GM18508 (cell line): ENCODE results near the gene CD80.

Experiments
- ATAC-seq: cut with Tn5 transposase; IDR thresholded peaks from one replicate; pipeline ENCODE4 v1.9.1; 2021; ENCODE audit warnings: moderate number of reproducible peaks; ENCODE audit not compliant: insufficient read depth, unreplicated experiment

The CD80 gene

DNA sequence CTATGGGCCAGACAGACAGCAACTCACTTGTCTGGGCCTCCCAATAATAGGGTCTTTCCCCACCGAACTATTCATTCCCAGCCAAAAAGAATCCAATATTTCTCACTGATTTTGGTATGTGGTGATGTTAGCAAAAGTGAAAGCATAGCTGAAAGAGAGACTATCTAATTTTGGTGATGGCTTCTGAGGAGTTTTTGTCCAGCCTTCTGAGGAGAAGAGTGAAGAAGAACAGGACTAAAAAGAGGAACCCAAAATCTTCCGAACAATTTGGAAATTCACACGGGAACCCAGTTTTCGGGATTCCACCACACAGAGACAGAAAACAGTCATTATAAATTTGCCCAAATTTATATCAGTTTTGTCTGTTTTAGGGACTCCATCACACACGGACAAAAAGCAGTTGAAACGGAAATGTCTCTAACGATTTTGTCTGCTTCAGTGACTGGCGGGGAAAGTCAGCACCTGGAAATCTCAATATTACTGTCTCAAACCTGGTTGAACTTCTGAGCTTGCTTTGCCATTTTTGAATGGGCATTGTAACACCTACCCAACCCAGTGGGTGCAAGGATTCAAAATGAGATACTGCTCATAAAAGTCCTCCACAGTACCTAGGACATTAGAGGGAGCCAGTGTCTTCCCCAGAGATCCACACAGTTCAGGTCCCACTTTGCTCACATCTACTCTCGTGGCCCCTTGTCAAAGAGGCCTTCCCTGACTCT lies 9.1 kb downstream of the CD80 start:
- peak; percentile 32 for ATAC-seq

DNA sequence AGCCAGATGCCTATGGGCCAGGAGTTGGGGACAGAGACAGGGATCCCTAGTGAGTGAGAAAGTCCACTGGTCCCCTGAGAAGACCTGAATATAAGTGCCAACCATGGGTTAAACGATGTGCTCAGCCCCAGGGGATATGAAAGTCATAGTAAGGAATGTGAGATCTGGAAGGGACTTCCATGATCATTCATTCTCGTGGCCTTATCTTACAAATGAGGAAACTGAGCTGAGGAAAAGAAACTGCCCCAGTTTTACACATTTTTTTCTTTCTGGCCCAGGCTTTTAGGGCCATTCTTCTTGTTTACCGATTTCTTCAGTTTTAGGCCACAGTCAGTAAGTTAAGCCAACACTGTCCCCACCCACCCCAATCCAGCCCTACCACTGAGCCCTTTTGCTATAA lies 11.1 kb downstream of the CD80 start:
- no peak for ATAC-seq

DNA sequence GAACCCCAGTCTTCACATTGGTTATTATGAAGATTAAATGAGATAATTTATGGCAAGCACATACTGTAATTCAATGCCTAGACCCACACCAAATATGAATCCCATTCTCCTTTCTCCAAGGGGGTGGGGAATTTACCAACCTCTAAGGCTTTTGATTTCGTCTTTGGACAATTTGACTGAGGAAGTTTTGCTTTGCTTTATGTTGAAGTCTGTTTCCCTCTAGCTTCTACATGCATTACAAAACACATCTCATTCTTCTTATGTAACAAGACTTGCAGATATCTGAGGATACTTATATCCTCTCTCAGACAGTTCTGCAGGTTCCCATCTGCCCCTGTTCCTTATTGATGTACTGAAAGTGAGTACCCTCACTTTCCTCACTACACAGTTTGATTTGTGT lies 12.2 kb downstream of the CD80 start:
- no peak for ATAC-seq

DNA sequence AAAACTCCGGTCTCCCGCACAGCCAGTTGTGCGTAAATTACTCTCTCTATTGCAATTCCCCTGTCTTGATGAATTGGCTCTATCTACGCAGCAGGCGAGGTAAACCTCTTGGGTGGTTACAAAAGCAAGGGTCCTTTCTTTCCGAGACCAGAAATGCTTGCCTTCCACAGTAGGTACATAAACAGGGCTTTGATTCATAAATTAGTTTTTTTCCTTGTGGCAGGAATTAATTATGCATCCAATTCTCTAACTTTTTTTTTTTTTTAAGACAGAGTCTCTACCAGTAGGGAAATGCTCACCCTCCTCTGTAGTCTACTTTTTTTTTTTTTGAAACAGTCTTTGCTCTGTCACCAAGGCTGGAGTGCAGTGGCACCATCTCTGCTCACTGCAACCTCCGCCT lies 16.3 kb downstream of the CD80 start:
- ATAC-seq = no peak

DNA sequence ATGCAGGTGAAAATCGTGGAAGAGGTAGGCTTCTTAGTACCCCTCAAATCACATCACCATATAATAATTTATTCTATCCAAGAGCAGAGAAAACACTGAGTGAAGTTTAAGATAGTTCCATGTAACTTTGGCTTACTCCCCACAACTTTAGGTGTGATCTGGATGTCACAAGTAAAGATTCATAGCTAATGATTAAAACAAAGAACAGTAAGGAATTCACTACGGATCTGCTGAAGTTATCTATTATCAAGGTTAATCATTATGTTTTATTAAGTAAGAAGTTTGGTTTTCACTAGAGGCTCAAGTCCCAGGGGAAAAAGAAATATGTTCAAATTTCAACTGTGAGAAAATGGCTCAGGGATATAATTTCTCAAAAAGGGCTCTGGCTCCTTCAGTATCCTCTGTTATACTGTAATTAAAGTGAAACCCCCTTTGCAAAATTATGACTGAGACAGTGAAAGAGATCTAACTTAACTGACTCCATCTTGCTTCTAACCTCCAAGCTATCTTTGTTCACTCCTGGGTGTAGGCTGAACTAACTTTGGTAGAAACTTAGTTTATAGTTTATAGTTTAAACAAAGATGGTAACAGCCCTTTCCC lies 17.1 kb downstream of the CD80 start:
- ATAC-seq = no peak

DNA sequence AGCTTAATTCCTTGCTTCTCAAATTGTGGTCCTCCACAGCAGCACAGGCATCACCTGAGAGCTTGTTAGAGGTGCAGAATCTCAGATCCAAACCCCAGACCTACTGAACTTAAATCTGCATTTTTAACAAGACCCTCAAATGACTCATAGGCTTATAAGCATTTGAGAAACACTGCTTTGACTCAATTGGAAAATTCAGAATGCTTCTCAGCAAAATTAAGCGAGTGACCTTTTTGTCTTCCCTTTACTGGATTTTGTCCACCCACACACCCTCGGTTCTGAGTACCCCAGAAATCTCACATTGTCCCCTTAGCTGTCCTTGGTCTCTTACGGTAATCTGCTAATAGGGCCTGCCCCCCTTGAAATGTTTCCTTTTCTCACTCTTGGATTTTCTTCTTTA lies 17.9 kb downstream of the CD80 start:
- ATAC-seq = no peak

DNA sequence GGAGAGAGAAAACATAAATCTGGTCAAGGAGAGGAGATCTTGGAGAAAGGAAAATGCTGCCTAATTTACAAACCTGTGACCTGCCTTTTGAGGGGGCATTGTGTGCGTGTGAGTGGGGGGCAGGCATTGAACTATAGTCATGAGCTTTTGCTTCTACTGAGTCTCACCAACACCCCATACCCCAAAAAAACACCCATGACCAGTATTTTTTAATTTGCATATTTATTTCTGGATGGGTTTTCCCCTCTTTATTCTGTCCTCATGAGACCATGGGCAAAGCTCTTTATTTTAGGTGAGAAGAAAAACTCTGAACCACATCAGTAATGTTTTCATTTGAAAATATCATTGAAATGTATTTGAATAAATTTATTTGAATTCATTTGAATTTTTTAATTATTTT lies 20.6 kb downstream of the CD80 start:
- ATAC-seq = no peak

DNA sequence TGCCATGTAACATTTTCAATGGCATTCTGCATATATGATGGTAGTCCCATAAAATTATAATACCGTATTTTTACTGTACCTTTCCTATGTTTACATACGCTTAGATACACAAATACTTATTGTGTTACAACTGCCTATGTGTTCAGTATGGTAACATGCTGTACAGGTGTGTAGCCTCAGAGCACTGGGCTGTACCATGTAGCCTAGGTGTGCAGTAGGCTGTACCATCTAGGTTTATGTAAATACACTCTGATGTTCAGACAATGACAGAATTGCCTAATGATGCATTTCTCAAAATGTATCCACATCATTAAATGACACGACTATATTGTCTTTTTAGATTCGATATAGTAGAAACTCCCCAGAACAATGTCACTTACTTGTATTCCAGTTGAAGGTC lies 22.7 kb downstream of the CD80 start:
- no peak for ATAC-seq

DNA sequence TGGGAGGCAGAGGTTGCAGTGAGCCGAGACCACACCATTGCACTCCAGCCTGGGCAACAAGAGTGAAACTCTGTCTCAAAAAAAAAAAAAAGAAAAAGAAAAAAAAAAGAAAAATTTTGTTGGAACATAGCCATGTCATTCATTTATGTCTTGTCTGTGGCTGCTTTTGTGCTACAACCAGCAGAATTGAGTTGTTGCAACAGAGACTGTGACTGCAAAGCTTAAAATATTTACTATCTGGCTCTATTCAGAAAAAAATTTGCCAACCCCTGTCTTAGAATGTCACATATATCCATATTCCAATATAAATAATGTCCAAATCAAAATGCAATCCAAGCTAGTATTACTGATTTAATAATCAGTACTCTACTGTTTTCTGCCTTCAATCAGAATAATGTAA lies 25.1 kb downstream of the CD80 start:
- ATAC-seq = no peak

DNA sequence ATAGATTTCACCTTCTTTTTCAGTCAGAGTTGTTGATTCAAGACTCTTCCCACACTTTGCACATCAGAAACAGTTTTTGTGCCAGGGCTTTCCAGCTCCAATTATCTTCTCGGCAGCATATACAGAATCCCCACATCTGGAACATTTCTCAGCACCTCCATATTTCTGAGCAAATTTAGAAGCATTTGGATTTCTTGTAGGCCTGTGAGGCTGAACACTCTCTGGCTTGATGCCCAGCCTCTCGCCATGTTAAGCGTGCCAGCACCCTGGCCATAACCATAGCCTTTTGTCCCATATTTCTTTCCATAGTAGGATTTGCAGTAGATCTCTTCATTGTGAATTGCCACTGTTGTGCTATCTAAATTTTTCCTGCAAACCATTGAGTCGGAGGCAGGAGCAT lies 28.3 kb downstream of the CD80 start:
- ATAC-seq = no peak

DNA sequence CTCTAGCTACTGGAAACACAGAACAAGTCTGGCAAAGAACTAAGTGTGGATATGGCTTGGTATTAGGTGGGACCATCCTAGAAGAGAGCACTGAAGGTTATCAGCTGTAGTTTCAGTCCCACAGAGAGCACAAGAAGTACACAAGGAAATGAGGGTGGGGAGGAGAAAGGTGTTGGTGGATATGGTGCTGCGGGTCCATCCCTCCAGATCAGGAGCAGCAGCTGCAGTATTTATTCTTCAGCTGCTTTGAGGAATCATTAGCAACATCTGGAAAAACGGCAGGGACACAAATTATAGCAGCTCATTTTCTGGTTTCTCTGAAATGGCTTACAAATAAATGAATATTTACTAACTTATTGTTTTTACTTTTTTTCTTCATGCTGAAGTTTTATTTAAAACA lies 29.0 kb downstream of the CD80 start:
- no peak for ATAC-seq

DNA sequence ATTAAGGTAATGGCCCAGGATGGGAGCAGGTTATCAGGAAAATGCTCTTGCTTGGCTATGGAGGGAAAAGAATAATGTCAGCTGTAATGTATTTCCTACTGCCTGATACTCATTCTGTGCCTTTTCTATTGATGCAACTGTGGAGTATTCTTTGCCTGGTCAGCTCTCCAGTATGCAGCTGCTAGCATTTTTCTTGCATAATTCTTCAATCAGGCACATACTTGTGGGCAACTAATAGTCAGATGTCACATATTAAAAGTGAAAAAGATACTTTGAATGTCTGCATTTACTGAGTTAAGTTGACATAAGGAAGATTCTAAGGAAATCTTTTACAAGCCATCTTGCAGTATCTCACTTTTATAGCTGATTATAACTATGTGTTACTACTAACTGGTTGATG lies 29.5 kb downstream of the CD80 start:
- ATAC-seq = no peak

DNA sequence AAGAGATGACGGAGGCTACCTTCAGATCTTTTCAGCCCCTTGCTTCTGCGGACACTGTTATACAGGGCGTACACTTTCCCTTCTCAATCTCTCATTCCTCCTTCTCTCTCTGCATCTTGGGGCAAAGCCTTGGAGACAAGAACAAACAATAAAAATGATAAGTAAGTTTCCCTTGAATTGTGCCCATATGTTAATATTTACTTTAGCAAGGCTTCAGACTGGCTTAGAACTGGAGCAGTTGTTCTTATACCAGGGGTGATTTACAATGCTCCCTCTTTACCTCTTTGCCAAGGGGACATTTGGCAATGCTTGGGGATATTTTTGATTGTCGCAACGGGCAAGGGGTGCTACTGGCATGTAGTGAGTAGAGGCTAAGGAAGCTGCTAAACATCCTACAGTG lies 31.7 kb downstream of the CD80 start:
- ATAC-seq = no peak

DNA sequence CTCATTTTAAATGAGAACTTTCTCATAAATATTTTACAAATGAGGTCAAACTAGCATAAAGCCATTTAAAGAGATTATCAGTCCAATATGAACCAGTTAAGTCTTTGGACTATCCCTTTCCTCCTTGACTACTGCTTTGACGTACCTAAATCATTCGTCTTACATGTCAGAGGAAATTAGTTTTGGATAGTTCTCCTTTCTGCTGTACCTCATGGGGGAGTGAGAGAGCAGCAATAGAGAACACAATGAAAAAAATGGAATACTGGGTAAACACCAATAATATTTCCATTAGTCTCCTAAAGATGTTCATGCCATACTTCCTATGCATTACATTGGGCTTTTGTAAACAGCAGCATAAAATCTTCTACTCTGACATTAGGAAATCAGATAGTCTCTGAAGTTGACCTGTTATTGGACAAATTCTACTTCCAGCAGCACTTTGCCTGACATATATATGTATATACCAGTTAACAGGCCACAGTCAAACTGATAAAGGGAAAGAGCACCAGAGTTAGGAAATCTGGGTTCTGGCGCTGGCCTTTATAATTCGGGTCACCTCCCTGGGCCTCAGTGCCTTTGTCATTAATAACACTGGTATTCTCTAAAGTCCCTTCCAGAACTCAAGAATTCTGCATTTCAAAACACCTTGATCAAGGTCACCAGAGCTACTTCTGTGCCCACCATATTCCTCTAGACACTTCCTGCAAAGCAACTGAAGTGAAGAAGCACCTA lies 34.3 kb downstream of the CD80 start:
- ATAC-seq = no peak

DNA sequence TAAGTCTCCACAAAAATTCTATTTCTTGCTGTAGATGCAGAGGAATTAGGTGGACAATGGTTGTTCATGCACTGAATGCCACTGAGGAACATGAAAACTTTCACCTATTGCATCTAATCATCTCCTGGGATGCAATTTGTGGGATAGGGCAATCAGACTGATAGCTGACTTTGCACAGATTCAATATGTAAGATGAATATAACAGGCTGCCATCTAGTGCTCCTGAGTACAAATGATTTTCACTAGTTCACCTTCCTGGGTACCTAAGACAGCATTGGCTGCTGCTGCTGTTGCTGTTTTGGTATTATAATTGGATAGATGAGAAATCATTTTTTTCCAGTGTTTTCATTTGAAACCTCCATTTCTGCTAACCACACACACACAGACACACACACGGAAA lies 41.4 kb downstream of the CD80 start:
- no peak for ATAC-seq

DNA sequence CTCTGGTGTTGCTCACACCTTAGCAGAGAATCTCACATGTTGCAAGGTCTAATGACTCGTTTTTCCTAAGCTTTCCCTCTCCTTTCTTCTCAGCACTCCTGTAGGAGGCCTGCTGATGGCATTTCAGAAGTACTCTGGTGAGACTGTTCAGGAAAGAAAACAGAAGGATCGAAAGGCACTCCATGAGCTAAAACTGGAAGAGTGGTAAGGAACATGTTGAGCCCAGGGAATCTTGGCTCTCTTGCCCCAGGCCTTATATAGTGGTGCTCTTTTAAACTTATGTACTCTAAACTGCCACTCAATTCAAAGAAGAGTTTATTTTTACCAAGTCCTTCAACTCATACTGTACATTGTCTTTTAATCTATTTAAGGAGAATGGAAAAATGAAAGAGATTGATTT lies 42.3 kb downstream of the CD80 start:
- no peak for ATAC-seq

DNA sequence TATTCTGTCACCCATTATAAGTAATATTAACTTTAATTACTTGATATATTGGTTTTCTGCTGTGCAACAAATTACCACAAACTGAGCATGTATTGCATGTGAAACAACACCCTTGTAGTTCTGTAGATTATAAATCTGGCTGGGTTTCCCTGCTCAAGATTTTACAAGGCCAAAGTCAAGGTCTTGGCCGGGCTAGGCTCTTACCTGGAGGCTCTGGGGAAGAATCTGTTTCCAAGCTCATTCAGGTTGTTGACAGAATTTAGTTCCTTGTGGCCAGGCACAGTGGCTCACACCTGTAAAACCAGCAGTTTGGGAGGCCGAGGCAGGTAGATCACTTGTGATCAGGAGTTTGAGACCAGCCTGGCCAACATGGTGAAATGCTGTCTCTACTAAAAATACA lies 44.8 kb downstream of the CD80 start:
- no peak for ATAC-seq

DNA sequence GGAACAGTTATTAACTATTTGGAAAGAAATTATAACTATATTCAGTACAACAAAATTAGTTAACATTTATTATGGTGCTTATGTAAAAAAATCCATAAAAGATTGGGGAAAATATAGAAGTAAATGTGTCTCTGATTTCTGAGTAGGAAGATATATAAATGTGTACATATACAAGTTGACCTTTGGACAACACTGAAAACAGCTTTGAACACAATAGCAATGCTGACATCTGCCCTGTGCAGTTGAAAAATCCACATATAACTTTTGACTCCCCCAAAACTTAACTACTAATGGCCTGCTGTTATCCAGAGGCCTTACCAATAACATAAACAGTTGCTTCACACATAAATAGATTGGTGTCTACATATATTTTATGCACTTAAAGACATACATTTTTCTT lies 48.7 kb downstream of the CD80 start:
- ATAC-seq = no peak

DNA sequence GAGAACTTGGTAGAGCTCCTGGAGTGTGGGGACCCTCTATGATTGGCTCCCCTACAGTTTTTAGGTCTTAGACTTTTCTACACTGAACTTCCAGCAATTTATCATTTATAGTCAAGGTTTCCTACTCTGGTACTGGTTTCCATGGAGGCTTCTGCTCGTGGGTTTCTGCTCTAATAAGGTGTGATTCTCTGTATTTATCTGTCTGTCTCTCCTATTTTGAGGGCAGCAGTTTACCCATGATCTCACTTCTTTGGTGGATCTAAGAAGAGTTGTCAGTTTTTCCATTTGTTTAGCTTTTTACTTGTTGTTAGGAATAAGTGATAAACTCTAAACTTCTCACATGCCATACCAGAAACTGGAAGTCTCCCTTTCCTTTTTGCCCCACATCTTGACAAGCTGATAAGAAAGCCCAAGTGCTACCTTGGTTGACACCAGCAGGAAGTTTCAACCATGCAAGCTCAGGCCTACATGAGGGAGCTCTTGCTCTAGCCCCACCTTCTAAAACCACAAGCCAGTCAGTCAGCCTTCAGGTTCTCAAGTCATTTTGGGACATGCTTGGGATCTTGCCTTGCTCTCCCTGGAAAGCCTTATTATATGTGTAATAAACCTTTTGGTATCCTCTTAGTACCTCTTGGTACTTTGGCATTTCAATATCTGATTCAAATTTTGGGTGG lies 51.1 kb downstream of the CD80 start:
- ATAC-seq = no peak

DNA sequence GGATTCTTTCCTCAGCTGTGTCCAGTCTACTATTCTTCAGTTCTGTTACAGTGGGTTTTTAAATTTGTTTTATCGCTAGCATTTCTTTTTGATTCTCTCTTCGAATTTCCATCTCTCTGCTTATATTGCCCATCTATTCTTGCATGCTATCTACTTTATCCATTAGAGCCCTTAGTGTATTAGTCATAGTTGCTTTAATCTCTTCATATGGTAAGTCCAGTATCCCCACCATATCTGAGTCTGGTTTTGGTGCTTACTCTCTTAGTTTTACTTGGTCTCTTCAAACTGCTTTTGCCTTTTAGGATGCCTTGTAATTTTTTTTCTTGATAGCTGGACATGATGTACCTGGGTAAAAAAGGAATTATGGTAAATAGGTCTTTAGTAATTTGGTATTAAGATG lies 52.0 kb downstream of the CD80 start:
- ATAC-seq = no peak

DNA sequence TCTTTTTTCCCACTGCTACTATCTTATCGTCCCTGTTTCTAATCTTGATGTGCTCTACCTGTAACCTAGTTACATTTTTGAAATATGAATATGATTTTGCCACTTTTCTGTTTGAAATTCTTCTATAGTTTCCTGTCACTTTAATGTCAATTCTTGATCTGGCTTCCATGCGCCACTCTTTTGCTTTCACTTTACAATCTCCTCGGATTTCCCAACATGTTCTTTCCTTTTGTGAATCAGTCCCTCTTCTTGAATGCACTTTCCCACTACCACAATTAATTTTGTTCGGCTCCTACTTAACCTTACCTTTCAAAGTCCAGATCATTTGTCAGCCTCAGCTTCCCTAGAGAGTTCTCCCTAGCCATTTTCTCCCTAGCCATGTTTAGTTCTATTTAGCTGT lies 52.8 kb downstream of the CD80 start:
- ATAC-seq = no peak
